Measurements from ENCODE around the gene OR2T11.
"Not testable (repeated sequence)": the region's sequence is repeated elsewhere in the genome, so short reads cannot be mapped to it uniquely, and the experiment has no call there.

OR2T11 gene

GRCh38 chr1:248618119-248618518 lies 16.8 kb downstream of the OR2T11 start:
- no peak for DNase-seq

GRCh38 chr1:248613742-248614141 lies 21.1 kb downstream of the OR2T11 start:
- DNase-seq: no peak

DNA sequence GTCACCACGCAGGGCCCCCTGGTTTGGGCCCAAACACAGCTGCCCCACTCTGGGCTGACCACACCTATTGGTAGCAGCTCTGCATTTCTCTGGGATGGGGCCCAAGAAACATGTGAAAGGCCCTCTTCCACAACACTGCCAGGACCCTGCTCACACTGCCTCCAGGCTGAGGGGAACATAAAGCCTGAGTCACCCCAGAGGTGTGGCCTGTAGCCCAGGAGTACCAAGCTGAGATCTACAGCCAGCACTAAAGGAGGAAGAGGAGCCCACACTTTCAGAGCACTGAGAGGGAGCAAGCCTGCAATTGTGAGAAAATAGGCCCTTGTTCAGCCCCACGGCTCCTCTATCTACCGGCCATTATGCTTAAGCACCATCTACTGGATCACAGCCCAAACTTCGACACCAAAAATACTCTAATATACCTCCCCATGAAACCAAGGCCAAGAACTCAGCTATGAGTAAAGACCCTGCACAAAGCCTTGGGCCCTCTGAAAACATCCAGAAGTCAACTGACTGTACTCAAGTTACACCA lies 22.9 kb downstream of the OR2T11 start:
- no peak for DNase-seq

GRCh38 chr1:248610301-248610700 lies 24.6 kb downstream of the OR2T11 start:
- no peak for DNase-seq

DNA sequence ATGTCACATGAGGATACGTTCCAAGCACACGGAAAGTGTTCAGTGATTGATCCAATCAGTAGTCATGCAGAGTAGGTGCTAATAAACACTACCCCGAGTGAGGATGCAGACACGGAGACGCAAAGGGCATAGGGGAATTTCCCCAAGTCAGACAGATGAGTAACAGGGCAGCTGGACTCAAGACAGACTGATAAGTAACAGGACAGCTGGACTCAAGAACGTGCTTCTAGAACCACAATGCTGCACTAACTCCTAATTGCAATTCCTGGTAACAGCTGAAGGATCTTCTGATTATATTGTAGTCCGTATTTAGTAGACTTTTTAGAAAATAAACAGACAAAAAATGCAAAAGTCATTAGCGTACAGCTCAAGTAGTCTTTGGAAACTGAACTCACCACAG lies 35.5 kb downstream of the OR2T11 start:
- DNase-seq: no peak

DNA sequence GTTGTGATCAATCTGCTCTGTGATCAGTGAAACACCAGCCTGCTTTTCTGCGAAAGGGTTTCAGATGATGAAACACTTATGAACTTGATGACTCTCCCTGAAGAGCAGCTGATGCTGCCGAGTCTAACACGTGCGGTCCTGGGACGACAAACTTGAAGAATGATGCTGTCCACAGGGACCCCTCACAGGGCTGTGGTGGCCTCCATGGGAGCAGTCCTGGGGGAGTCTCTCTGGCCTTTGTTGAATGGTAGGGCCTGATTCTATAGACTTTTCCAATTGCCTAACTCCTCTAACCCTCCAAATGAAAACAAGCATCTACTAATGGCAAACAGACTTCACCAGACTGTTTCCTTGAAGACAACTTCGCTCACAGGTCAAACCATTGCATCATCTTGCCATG lies 37.3 kb downstream of the OR2T11 start, which contains the start of gene OR2T10:
TSS of gene OR2T10 (minus strand) at position 112 of the 400 bp plus-strand sequence. CDS start 3,932 bp downstream, outside the sequence.
- no peak for DNase-seq

DNA sequence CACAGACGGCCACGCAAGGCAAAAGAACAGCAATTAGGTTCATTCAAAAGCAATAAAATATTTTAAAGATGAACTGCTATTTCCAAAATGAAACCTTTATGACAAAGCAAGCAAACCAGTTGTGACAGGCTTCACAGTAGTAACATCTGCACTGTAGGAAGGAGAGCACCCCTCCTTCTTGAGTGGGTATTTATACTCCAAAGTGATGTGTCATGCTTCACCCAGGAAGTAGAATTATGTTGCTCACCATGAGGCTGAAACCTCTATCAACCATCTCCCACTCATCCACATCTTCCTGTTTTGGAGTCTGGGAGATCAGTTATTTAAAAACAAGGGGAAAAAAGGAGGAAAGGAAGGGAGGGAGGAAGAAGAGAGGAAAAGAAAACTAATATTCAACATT lies 38.3 kb downstream of the OR2T11 start:
- DNase-seq: no peak

DNA sequence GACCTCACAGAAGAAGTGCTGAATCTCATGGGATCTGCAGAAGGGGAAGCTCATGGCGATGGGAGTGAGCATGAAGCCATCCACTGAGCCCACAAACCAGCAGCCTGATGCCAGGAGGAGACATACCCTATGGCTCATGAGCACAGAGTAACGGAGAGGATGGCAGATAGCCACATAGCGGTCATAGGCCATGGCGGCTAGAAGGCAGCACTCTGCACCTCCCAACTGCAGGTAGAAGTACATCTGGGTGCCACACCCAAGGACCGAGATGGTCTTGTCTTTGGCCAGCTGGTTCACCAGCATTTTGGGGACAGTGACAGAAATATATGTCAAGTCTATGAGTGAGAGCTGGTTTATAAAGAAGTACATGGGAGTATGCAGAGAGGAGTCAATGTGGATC lies 41.7 kb downstream of the OR2T11 start:
- no peak for DNase-seq

DNA sequence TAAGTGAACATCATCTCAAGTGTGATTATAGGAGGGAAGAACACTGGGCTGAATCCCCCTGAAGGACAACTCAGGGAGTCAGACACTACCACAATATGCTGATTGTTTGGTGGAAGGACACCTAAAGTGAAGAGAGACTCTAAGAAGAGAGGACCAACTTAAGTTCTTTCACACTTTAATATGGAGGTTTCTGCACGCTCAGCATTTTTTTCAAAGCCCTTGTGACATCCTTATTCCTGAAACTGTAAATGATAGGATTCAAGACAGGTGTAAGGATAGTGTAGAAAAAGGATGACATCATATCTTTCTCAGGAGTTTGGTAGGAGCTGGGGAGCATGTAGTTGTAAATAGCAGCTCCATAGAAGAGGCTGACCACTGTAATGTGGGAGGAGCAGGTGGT lies 42.2 kb downstream of the OR2T11 start:
- no peak for DNase-seq

- no peak for DNase-seq
These were observed 44.8 kb downstream of the OR2T11 start for GRCh38 chr1:248590055-248590454.

DNA sequence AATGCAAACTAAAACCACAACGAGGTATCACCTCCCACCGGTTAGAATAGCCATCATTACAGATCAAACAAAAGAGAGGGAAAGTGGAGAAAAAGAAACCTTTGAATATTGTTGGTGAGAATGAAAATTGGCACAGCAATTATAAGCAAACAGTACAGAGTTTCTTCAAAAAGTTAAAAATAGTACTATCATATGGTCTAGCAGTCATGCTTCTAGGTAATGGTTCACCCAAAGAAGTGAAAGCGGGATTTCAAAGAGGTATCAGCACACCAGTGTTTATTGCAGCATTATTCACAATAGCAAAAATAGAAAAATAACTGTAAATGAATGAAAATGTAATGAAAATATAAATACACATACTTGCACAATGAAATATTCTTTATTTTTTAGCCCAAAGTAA lies 45.6 kb downstream of the OR2T11 start:
- no peak for DNase-seq

DNA sequence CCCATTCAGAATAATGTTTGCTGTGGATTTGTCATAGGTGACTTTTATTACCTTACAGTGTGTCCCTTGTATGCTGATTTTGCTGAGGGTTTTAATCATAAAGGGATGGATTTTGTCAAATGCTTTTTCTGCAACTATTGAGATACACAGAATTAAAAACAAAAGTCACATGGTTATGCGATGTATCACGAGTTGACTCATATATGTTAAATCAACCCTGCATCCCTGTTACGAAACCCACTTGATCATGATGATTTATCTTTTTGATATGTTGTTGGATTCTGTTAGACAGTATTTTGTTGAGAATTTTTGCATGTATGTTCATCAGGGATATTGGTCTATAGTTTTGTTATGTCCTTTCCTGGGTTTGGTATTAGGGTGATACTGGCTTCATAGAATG lies 49.6 kb downstream of the OR2T11 start:
- DNase-seq: no peak

DNA sequence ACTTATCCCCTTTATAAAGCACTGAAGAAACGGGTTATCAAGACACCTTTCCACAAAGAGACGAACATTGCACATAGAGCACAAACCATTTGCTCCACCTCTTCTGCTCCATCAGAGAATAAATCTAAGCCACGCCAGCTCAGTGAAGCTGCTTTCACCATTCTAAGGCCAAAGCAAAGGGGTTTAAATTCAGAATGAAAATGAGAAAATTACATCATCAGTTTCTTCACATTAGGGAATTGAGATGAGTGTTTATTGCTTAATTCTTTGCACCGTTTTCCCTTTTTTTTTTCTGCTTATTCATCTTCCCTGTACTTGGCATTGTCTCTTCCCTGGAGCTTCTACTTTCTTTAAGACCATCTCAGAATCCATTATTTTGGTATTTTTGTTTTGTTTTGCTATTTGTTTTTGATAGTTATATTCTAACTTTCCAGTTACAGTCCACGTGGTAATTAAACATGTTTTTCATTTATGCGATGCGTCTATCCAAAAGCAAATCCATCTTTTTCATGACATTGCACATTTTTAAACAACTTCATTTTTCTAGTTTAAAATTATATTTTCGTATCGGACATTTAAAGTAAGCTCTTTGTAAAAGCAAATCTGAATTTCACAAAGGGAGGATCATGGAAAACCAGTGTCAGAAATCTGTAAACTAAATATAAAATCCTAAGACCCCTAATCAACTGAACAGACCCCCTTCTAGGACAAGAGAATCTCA lies 58.5 kb downstream of the OR2T11 start:
- no peak for DNase-seq

- not testable (repeated sequence) for DNase-seq
These were observed 60.2 kb downstream of the OR2T11 start, which contains the start of gene OR2T34 for GRCh38 chr1:248574657-248575056. Gene OR2T34 (minus strand): TSS chr1:248574757. CDS start chr1:248574757, 0 bp downstream.

- DNase-seq: not testable (repeated sequence)
These were observed 61.0 kb downstream of the OR2T11 start for GRCh38 chr1:248573856-248574255.

Measured in fibroblast of skin of abdomen (primary cell).